ENCODE data around the gene FNDC1. TPM values are rescaled to one million over a fixed set of nuclear protein-coding genes. Genes with fewer than 3 reads are reported as not detected.

Gene FNDC1
- total RNA-seq, 2 experiments from 2014 or later, result not detected

Other genes with a start within 250 kb of the FNDC1 start
- gene RSPH3, start 169.2 kb upstream of the FNDC1 start, total RNA-seq, result 1 to 10 TPM; 3.0 to 3.2 TPM
- 10 to 100 TPM; 79.6 to 82.6 TPM for gene TAGAP, start 124.4 kb upstream of the FNDC1 start, total RNA-seq

All from activated naive CD4-positive, alpha-beta T cell treated with anti-CD3 and anti-CD28 coated beads for 36 hours (primary cell).